K562 (cell line): ENCODE results near the gene PIK3R1. TPM values are rescaled to one million over a fixed set of nuclear protein-coding genes. Genes with fewer than 3 reads are reported as not detected.

ENCODE experiments used
- ATAC-seq: fragments of 200-7000 bp; cut with Tn5 transposase; 3 replicates; pipeline ENCODE4 v1.9.1; 2020; ENCODE audit warnings: moderate library complexity
- BruUV-seq: library from RNA; stranded (reverse); fragments of 400-500 nt; replicated peaks from 2 replicates; lab custom pipeline; 2021; lab: Mats Ljungman, UMichigan
- CTCF ChIA-PET: fragments of 300-600 bp; formaldehyde crosslinking; extraction: SDS; loops from one replicate; lab custom pipeline; 2021; ENCODE audit warnings: low intra/inter-chr PET ratio; lab: Yijun Ruan, JAX
- POLR2A ChIA-PET: fragments of 300-600, 350-650 bp; sonication (Branson Sonifier 250); formaldehyde crosslinking; extraction: SDS; loops from one replicate; lab custom pipeline; 2021; ENCODE audit warnings: antibody characterized with exemption, inconsistent platforms; lab: Yijun Ruan, JAX
- DNase-seq, 4 experiments: peaks; one replicate each; pipeline versions ENCODE4 v3.0.0 to v3.0.0-alpha.2; 2011 to 2018; ENCODE audit warnings: low spot score in 3 of 4, mixed read lengths in 3 of 4; ENCODE audit errors: extremely low read depth in 1 of 4
- FAIRE-seq: peaks from 2 replicates; lab custom pipeline; 2011; peaks lifted over from hg19 to GRCh38; lab: Jason Lieb, UNC
- H2AFZ ChIP-seq: 2 replicates; pipeline ENCODE4 v1.6.0; 2011; ENCODE audit warnings: low read depth, low read length, control low read depth, inconsistent platforms
- H3K27ac ChIP-seq: fragments of 200-600 bp; 3 replicates; pipeline ENCODE4 v1.8.0; 2011; ENCODE audit warnings: low read depth, mild to moderate bottlenecking, control low read depth, inconsistent platforms, low read length, moderate library complexity, mixed read lengths; ENCODE audit errors: extremely low read depth
- H3K27me3 ChIP-seq, 2 experiments: fragments of 300-600 bp in 1 of 2; 2 replicates in 1 of 2; 3 replicates in 1 of 2; pipeline versions ENCODE4 v1.6.0 to v1.8.0; 2011; ENCODE audit warnings: inconsistent platforms in 2 of 2, low read length in 2 of 2, mild to moderate bottlenecking in 1 of 2, mixed read lengths in 1 of 2, moderate library complexity in 1 of 2; ENCODE audit not compliant: control insufficient read depth in 2 of 2, insufficient read depth in 2 of 2
- H3K36me3 ChIP-seq: fragments of 300-600 bp; 3 replicates; pipeline ENCODE4 v1.8.0; 2011; ENCODE audit warnings: mild to moderate bottlenecking, low read length, inconsistent platforms; ENCODE audit not compliant: control insufficient read depth, insufficient read depth
- H3K4me1 ChIP-seq, 2 experiments: fragments of 200-600 bp in 1 of 2; replicated peaks in 1 of 2; 2 replicates in 1 of 2; 3 replicates in 1 of 2; pipeline versions ENCODE4 v1.5.1 to v1.8.0; 2011; ENCODE audit warnings: inconsistent platforms in 2 of 2, low read length in 2 of 2, mild to moderate bottlenecking in 1 of 2, mixed read lengths in 1 of 2, moderate library complexity in 1 of 2; ENCODE audit not compliant: control insufficient read depth in 2 of 2, insufficient read depth in 2 of 2
- H3K4me2 ChIP-seq: 2 replicates; pipeline ENCODE4 v1.6.1; 2011; ENCODE audit warnings: low read length, control low read depth, inconsistent platforms, mixed read lengths; ENCODE audit not compliant: insufficient read depth
- H3K4me3 ChIP-seq: fragments of 200-600 bp; sonication (generic), shearing (Covaris generic); 2 replicates; pipeline ENCODE4 v1.5.1; 2016; ENCODE audit warnings: control low read depth, inconsistent platforms
- H3K79me2 ChIP-seq: fragments of 200-600 bp; 3 replicates; pipeline ENCODE4 v1.8.0; 2011; ENCODE audit warnings: low read length, inconsistent platforms; ENCODE audit not compliant: control insufficient read depth, insufficient read depth
- H3K9ac ChIP-seq, 2 experiments: 2 replicates each; pipeline versions ENCODE4 v1.6.0 to v1.6.1; 2011; ENCODE audit warnings: low read depth in 2 of 2, low read length in 2 of 2, control low read depth in 1 of 2, inconsistent platforms in 1 of 2, mild to moderate bottlenecking in 1 of 2, mixed read lengths in 1 of 2; ENCODE audit not compliant: insufficient read depth in 1 of 2
- H3K9me1 ChIP-seq: one replicate; pipeline ENCODE4 v1.6.0; 2011; ENCODE audit warnings: inconsistent platforms, mild to moderate bottlenecking, low read length, moderate library complexity; ENCODE audit not compliant: control insufficient read depth, insufficient read depth
- H3K9me3 ChIP-seq: replicated peaks from 2 replicates; pipeline ENCODE4 v1.5.1; 2011; ENCODE audit warnings: low read depth, low read length, inconsistent platforms; ENCODE audit not compliant: control insufficient read depth, insufficient read depth
- H4K20me1 ChIP-seq: replicated peaks from 2 replicates; pipeline ENCODE4 v1.6.1; 2011; ENCODE audit warnings: low read length, inconsistent platforms, mixed read lengths; ENCODE audit not compliant: control insufficient read depth, insufficient read depth
- KHSRP ChIP-seq: fragments of 450-650 bp; IDR thresholded peaks from 2 replicates; pipeline ENCODE4 v1.6.1; 2017
- ZBED1 ChIP-seq: IDR thresholded peaks from 2 replicates; pipeline ENCODE4 v1.6.1; 2014
- WGBS: fragments of 100-300 bp; shearing (Covaris generic); methylation state at CpG from one replicate; pipeline ENCODE4 v1.1.6; 2016; ENCODE audit warnings: low coverage, mixed read lengths; ENCODE audit not compliant: insufficient coverage; ENCODE audit errors: missing lambda C conversion rate; 5-methylcytosine and 5-hydroxymethylcytosine counted together
- in situ Hi-C: fragments of 300-500 bp; cut with MboI; formaldehyde crosslinking; loops from 4 replicates; pipeline ENCODE4 v1.15.0; 2018; ENCODE audit warnings: inconsistent platforms, mixed read lengths
- intact Hi-C: fragments of 100-400 bp; cut with micrococcal nuclease; formaldehyde crosslinking; loops from 2 replicates; pipeline ENCODE4 v1.14.2; 2022
- polyA plus RNA-seq, 8 experiments: library from polyadenylated mRNA; depleted of rRNA in 4 of 8; stranded (reverse) in 5 of 8; unstranded in 3 of 8; fragments of >200 nt; fragmentation: Nextera tagmentation in 2 of 8; fragmentation: Illumina TruSeq in 1 of 8; extraction: Ambion mirVana in 2 of 8; extraction: Trizol in 1 of 8; gene quantifications; 2 replicates each; pipeline versions ENCODE4 v1.2.1 to v1.2.3, GENCODE V29; 2011 to 2014; ENCODE audit warnings: inconsistent platforms in 1 of 8, missing spikeins in 1 of 8
- total RNA-seq, 7 experiments: library from RNA; depleted of rRNA in 6 of 7; stranded (reverse); fragments of >200 nt in 6 of 7; fragmentation: Illumina TruSeq in 2 of 7; extraction: Trizol in 2 of 7; gene quantifications; 2 replicates each; pipeline versions ENCODE4 v1.2.1 to v1.2.3, GENCODE V29; 2011 to 2021; ENCODE audit warnings: low replicate concordance in 1 of 7
- TF ChIP-seq, protein P1 (sequence below): sonication (generic); formaldehyde crosslinking; IDR thresholded peaks from 2 replicates; pipeline ENCODE4 v1.8.1; 2023; ENCODE audit warnings: mild to moderate bottlenecking, missing genetic modification reagents

The PIK3R1 gene
- total and polyA plus RNA-seq, 9 of the 15 experiments (the other 6 are each of a cell fraction or from before 2014, with no cell fraction given) = 1.1 to 9.7 (median 4.8) TPM

DNA sequence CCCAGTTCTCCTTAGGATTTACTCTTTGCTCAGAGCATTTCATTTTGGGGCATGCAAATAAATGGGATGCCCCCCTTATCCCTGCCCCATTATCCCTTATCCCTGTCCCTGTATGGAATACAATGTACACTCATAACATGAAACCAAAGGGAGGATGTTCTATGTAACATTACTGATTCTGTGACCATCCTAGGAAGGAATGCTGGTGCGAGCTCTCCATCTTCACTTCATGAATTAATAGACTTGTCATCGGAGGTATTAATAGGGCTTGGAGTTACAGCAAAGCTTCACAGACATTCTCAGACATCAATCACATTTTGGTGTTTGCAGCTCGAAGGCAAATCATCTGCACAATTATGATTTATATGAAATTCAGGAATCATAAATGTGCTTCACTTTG, 20.4 kb upstream of the PIK3R1 start (continued):
- TF ChIP-seq, protein P1, sequence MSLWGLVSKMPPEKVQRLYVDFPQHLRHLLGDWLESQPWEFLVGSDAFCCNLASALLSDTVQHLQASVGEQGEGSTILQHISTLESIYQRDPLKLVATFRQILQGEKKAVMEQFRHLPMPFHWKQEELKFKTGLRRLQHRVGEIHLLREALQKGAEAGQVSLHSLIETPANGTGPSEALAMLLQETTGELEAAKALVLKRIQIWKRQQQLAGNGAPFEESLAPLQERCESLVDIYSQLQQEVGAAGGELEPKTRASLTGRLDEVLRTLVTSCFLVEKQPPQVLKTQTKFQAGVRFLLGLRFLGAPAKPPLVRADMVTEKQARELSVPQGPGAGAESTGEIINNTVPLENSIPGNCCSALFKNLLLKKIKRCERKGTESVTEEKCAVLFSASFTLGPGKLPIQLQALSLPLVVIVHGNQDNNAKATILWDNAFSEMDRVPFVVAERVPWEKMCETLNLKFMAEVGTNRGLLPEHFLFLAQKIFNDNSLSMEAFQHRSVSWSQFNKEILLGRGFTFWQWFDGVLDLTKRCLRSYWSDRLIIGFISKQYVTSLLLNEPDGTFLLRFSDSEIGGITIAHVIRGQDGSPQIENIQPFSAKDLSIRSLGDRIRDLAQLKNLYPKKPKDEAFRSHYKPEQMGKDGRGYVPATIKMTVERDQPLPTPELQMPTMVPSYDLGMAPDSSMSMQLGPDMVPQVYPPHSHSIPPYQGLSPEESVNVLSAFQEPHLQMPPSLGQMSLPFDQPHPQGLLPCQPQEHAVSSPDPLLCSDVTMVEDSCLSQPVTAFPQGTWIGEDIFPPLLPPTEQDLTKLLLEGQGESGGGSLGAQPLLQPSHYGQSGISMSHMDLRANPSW (CRISPR knock-in tag) = no peak

DNA sequence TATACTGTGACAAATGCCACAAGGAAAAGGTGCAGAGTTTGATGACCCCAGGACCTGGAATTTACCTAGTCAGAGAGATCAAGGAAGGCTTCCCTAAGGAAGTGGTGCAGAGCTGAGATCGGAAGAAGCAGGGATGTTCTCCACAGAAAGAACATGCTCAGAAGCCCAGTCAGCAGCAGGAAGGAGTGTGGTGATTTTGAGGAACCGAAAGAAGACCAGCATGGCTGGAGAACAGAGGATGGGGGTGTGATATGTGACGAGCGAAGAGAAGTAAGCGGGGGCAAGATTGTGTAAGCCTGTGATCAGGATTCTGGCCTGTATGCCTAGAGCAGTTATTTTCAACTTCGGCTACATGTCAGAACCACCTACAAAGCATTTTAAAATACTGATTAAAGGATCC, 18.7 kb upstream of the PIK3R1 start:
- no peak for FAIRE-seq
- no peak for TF ChIP-seq ZBED1
- TF ChIP-seq KHSRP = no peak
- Histone ChIP-seq H3K9ac (no peak overlapping the region), H3K9me1 (no peaks in the 10 kb centered on the region), H4K20me1 (no peaks in the 10 kb centered on the region), H3K4me1 (no peaks in the 10 kb centered on the region), H3K36me3 (no peaks in the 10 kb centered on the region), H3K4me2 (no peak overlapping the region), H3K27me3 (peaks cover 9 to 17% of the 10 kb centered on the region in 2 experiments; a peak in 2 of 5 replicates), H3K4me3 (no peak overlapping the region), H3K79me2 (no peaks in the 10 kb centered on the region), H2AFZ (no peak overlapping the region), H3K27ac (no peak overlapping the region), H3K9me3 (no peaks in the 10 kb centered on the region)
- no TSS peak for BruUV-seq
- POLR2A ChIA-PET = no interaction called here
- DNase-seq = no peak
- CTCF ChIA-PET = no interaction called here
- in situ Hi-C loops (no loop called here), intact Hi-C loops (no loop called here)
- ATAC-seq = no peak
- 3% methylated on average over 6 of the region's 6 CpGs for WGBS
